Measurements from ENCODE around the gene IGFBP6.
A peak's percentile ranks its signal among the peaks of the same experiment; 100 is the strongest.

The IGFBP6 gene

GRCh38 chr12:53090105-53090504, 7.4 kb upstream of the IGFBP6 start:
- Histone ChIP-seq H3K27ac (ENCODE audit: extremely low read depth, low read depth, low read length) (no peak overlapping the region), H3K9me3 (ENCODE audit: control insufficient read depth, insufficient read depth, low read depth, low read length) (no peaks in the 10 kb centered on the region), H3K4me3 (ENCODE audit: low read depth, low read length) (no peak overlapping the region), H3K4me1 (ENCODE audit: control insufficient read depth, insufficient read depth, low read length) (no peaks in the 10 kb centered on the region), H3K36me3 (ENCODE audit: control insufficient read depth in 2 of 2, insufficient read depth in 1 of 2, low read length in 2 of 2) (no peaks in the 10 kb centered on the region)
- POLR2A ChIA-PET, result interaction anchor here (1.6 kb wide), 1 partner anchor 11 kb away, joined by 6 read pairs; the partner anchor contains the start of gene SPRYD3
- TF ChIP-seq ZBTB26 (tag by site-specific recombination; optimal IDR thresholded peaks at IDR 0.05) (no peak), ZNF548 (tag by site-specific recombination; IDR thresholded peaks at IDR 0.05) (peak; percentile 97), ZNF639 (tag by site-specific recombination; IDR thresholded peaks at IDR 0.05) (no peak)
- CTCF ChIA-PET, result interaction anchor here (0.6 to 1.3 kb wide), 2 partner anchors 9 to 772 kb away, joined by 3 to 9 read pairs; no protein-coding TSS in a partner anchor

DNA sequence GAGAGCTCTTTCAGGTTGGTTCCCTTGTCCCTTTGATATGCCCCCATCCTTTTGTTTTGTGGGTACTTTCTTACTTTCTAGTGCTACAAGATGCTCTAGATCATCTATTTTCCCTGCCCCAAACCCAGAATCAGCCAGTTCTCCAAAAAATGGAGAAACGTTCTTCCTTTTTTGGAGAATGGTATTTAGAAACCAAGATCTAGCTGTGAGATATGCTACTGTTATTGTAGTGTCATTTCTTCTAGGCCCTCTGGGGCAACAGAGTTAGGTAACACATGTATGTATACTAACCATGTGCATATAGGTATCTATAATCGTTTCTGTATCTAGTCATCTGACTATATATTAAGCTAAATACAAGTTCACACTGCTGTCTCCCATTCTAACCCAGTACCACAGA, 6.9 kb upstream of the IGFBP6 start:
- Histone ChIP-seq H3K4me3 (ENCODE audit: low read depth, low read length) (no peak overlapping the region), H3K36me3 (ENCODE audit: control insufficient read depth in 2 of 2, insufficient read depth in 1 of 2, low read length in 2 of 2) (no peaks in the 10 kb centered on the region), H3K9me3 (ENCODE audit: control insufficient read depth, insufficient read depth, low read depth, low read length) (no peaks in the 10 kb centered on the region), H3K4me1 (ENCODE audit: control insufficient read depth, insufficient read depth, low read length) (no peaks in the 10 kb centered on the region), H3K27ac (ENCODE audit: extremely low read depth, low read depth, low read length) (no peak overlapping the region)
- ChIA-PET CTCF (interaction anchor here (0.6 to 1.3 kb wide), 3 partner anchors 9 to 773 kb away, joined by 3 to 9 read pairs (median 8); no protein-coding TSS in a partner anchor), POLR2A (interaction anchor here (1.6 kb wide), 1 partner anchor 12 kb away, joined by 6 read pairs; the partner anchor contains the start of gene SPRYD3)
- TF ChIP-seq SCRT1 (tag by site-specific recombination; IDR thresholded peaks at IDR 0.05; ENCODE audit: borderline replicate concordance) (no peak), GLI2 (tag by site-specific recombination; IDR thresholded peaks at IDR 0.05; ENCODE audit: borderline replicate concordance, low read depth) (no peak), ZNF324 (tag by site-specific recombination; IDR thresholded peaks at IDR 0.05) (no peak), ZSCAN30 (tag by site-specific recombination; IDR thresholded peaks at IDR 0.05) (no peak), ZFHX2 (tag by site-specific recombination; conservative IDR thresholded peaks at IDR 0.05) (no peak), ZNF585B (tag by site-specific recombination; IDR thresholded peaks at IDR 0.05) (no peak), GLI4 (tag by site-specific recombination; IDR thresholded peaks at IDR 0.05) (no peak), ZFP3 (tag by site-specific recombination; IDR thresholded peaks at IDR 0.05; ENCODE audit: low read depth) (no peak), ZNF843 (tag by site-specific recombination; IDR thresholded peaks at IDR 0.05) (no peak), ZNF140 (tag by site-specific recombination; IDR thresholded peaks at IDR 0.05) (no peak), ZNF202 (tag by site-specific recombination; IDR thresholded peaks at IDR 0.05; ENCODE audit: borderline replicate concordance) (no peak), ZNF747 (tag by site-specific recombination; IDR thresholded peaks at IDR 0.05) (no peak), GLIS1 (tag by site-specific recombination; IDR thresholded peaks at IDR 0.05) (no peak), KLF7 (tag by site-specific recombination; IDR thresholded peaks at IDR 0.05; ENCODE audit: borderline replicate concordance) (no peak), ZNF555 (tag by site-specific recombination; conservative IDR thresholded peaks at IDR 0.05) (no peak), ZNF366 (tag by site-specific recombination; conservative IDR thresholded peaks at IDR 0.05) (no peak)
- TF ChIP-seq, protein P1, sequence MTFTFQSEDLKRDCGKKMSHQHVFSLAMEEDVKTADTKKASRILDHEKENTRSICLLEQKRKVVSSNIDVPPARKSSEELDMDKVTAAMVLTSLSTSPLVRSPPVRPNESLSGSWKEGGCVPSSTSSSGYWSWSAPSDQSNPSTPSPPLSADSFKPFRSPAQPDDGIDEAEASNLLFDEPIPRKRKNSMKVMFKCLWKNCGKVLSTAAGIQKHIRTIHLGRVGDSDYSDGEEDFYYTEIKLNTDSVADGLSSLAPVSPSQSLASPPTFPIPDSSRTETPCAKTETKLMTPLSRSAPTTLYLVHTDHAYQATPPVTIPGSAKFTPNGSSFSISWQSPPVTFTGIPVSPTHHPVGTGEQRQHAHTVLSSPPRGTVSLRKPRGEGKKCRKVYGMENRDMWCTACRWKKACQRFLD (tag by site-specific recombination; IDR thresholded peaks at IDR 0.05), result no peak
- TF ChIP-seq, protein P2, sequence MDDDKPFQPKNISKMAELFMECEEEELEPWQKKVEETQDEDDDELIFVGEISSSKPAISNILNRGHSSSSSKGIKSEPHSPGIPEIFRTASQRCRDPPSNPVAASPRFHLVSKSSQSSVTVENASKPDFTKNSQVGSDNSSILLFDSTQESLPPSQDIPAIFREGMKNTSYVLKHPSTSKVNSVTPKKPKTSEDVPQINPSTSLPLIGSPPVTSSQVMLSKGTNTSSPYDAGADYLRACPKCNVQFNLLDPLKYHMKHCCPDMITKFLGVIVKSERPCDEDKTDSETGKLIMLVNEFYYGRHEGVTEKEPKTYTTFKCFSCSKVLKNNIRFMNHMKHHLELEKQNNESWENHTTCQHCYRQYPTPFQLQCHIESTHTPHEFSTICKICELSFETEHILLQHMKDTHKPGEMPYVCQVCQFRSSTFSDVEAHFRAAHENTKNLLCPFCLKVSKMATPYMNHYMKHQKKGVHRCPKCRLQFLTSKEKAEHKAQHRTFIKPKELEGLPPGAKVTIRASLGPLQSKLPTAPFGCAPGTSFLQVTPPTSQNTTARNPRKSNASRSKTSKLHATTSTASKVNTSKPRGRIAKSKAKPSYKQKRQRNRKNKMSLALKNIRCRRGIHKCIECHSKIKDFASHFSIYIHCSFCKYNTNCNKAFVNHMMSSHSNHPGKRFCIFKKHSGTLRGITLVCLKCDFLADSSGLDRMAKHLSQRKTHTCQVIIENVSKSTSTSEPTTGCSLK (tag by site-specific recombination; IDR thresholded peaks at IDR 0.05), result no peak

All from HEK293 (cell line).